Measurements from ENCODE around the gene FMN2. TPM values are rescaled to one million over a fixed set of nuclear protein-coding genes. Genes with fewer than 3 reads are reported as not detected.
A peak's percentile ranks its signal among the peaks of the same experiment; 100 is the strongest.

The FMN2 gene
- total RNA-seq, 1 experiment from 2014 or later = 5.3 TPM

DNA sequence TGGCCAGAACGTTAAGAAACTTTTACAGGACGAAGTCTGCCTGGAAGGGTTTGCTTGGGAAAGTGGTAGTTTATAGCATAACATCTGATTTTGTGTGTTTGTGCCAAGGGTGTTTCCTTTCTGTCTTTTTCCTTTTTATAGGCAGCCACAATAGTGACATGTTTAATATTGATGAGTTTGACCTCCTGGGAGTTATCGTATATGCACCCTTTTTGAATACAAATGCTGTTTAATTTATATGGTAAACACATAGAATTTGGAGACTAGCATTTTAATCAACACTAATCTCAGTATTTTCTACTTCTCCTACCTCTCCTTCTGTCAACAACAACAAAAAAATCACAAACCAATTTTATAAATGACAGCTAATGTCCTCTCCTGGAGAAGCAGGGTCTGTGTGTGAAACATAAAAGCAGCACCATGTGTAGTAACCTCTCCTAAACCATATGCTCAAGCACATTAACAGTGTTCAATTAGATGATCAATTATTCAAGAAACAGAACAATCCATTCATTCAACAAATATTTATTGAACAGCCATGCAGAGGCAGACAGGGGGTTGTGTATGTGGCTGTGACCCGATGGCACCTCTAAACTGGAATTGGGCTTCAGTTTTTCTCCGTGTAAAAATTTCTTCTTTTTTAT, 604 bp upstream of the FMN2 start:
- CTCF ChIA-PET = interaction anchor here (0.7 to 1.8 kb wide), 5 partner anchors 45 to 600 kb away, joined by 3 to 5 read pairs (median 3); no protein-coding TSS in a partner anchor
- POLR2A ChIA-PET = no interaction called here
- BruUV-seq (replicated peaks) = no TSS peak
- Mint-ChIP-seq H3K27ac (ENCODE audit: low read depth, unreplicated experiment) (no peak overlapping the region), H3K27me3 (ENCODE audit: insufficient read depth, unreplicated experiment) (peaks cover 36% of the 10 kb centered on the region), H3K36me3 (ENCODE audit: insufficient read depth, unreplicated experiment) (no peaks in the 10 kb centered on the region), H3K4me3 (ENCODE audit: unreplicated experiment) (peak overlapping the region; percentile 61), H3K4me1 (ENCODE audit: insufficient read depth, unreplicated experiment) (no peaks in the 10 kb centered on the region), H3K9me3 (ENCODE audit: unreplicated experiment) (no peaks in the 10 kb centered on the region)
- intact Hi-C loops (cut with micrococcal nuclease) = no loop called here
- no peak for DNase-seq (ENCODE audit: unreplicated experiment)
- TF ChIP-seq CTCF (IDR thresholded peaks at IDR 0.05; ENCODE audit: unreplicated experiment) = no peak

DNA sequence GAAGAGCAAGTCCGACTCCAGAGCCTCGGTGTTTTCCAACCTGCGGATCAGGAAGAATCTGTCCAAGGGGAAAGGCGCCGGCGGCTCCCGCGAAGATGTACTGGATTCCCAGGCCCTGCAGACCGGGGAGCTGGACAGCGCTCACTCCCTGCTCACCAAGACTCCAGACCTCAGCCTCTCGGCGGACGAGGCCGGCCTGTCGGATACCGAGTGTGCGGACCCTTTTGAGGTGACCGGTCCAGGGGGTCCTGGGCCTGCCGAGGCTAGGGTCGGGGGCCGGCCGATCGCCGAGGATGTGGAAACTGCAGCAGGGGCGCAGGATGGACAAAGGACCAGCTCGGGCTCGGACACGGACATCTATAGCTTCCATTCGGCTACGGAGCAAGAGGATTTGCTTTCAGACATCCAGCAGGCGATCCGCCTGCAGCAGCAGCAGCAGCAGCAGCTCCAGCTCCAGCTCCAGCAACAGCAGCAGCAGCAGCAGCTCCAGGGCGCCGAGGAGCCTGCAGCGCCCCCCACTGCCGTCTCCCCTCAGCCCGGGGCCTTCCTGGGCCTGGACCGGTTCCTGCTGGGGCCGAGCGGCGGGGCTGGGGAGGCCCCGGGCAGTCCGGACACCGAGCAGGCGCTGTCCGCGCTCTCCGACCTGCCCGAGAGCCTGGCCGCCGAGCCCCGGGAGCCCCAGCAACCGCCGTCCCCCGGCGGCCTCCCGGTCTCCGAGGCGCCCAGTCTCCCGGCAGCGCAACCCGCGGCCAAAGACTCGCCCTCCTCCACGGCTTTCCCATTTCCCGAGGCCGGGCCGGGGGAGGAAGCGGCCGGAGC, 827 bp downstream of the FMN2 start:
- ChIA-PET POLR2A (no interaction called here), CTCF (interaction anchor here (1.4 kb wide), 1 partner anchor 57 kb away, joined by 8 read pairs; no protein-coding TSS in a partner anchor)
- no TSS peak for BruUV-seq (replicated peaks)
- H3K36me3 Mint-ChIP-seq (ENCODE audit: insufficient read depth, unreplicated experiment) = no peaks in the 10 kb centered on the region
- H3K4me3 Mint-ChIP-seq (ENCODE audit: unreplicated experiment) = peak overlapping the region; percentile 61
- intact Hi-C loops (cut with micrococcal nuclease) = no loop called here
- DNase-seq (ENCODE audit: unreplicated experiment) = peak; percentile 31
- TF ChIP-seq CTCF (IDR thresholded peaks at IDR 0.05; ENCODE audit: unreplicated experiment) = no peak
- H3K27ac Mint-ChIP-seq (ENCODE audit: low read depth, unreplicated experiment) = no peak overlapping the region
- H3K4me1 Mint-ChIP-seq (ENCODE audit: insufficient read depth, unreplicated experiment) = no peaks in the 10 kb centered on the region
- H3K9me3 Mint-ChIP-seq (ENCODE audit: unreplicated experiment) = no peaks in the 10 kb centered on the region
- H3K27me3 Mint-ChIP-seq (ENCODE audit: insufficient read depth, unreplicated experiment) = peaks cover 36% of the 10 kb centered on the region

GRCh38 chr1:240093120-240093961, 1.7 kb downstream of the FMN2 start:
- POLR2A ChIA-PET = no interaction called here

More at GRCh38 chr1:240093120-240093961, 1.7 kb downstream of the FMN2 start:
- H3K9me3 Mint-ChIP-seq (ENCODE audit: unreplicated experiment) = no peaks in the 10 kb centered on the region
- CTCF ChIA-PET = interaction anchor here (0.5 to 1.4 kb wide), 3 partner anchors 56 to 638 kb away, joined by 4 to 8 read pairs (median 5); no protein-coding TSS in a partner anchor
- DNase-seq (ENCODE audit: unreplicated experiment) = no peak
- H3K4me3 Mint-ChIP-seq (ENCODE audit: unreplicated experiment) = peak overlapping the region; percentile 21
- no peak for TF ChIP-seq CTCF (IDR thresholded peaks at IDR 0.05; ENCODE audit: unreplicated experiment)
- H3K36me3 Mint-ChIP-seq (ENCODE audit: insufficient read depth, unreplicated experiment) = no peaks in the 10 kb centered on the region
- H3K27ac Mint-ChIP-seq (ENCODE audit: low read depth, unreplicated experiment) = no peak overlapping the region
- H3K27me3 Mint-ChIP-seq (ENCODE audit: insufficient read depth, unreplicated experiment) = peaks cover 36% of the 10 kb centered on the region
- intact Hi-C loops (cut with micrococcal nuclease) = no loop called here
- BruUV-seq (replicated peaks) = no TSS peak
- H3K4me1 Mint-ChIP-seq (ENCODE audit: insufficient read depth, unreplicated experiment) = no peaks in the 10 kb centered on the region
